CD4-positive, alpha-beta T cell treated with Interleukin-4 for 1 hour (primary cell): ENCODE results near the gene C4orf46.
"Not testable (repeated sequence)": the region's sequence is repeated elsewhere in the genome, so short reads cannot be mapped to it uniquely, and the experiment has no call there.

Source experiments
- DNase-seq, 2 donors: peaks; one replicate each; pipeline ENCODE4 v3.0.0-alpha.2; 2020 to 2022

Gene C4orf46

GRCh38 chr4:158671665-158671914 is at the start of gene C4orf46:
TSS of gene C4orf46 (minus strand) at chr4:158671887. CDS start at chr4:158671801, 86 bp downstream.
- DNase-seq: no peak

- DNase-seq: no peak
These were observed 44.1 kb upstream of the C4orf46 start for GRCh38 chr4:158715802-158716201.

DNA sequence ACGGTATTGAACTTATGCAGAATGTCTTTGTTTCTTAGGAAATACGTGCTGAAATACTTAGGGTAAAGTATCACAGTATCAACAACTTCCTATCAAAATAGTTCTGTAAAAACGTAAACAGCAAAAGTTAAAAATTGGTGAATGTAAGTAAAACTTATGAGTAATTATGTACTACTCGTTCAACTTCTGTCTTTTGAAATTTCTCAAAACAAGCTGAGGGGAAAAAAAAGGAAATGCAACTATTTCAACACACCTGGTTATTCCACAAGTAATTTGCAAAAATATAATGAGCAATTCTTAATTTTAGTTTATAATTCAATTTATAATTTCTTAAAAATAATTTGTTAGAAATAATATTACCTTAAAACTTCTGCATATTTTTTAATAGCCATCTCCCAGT is 43.2 kb upstream of the C4orf46 start:
- DNase-seq: no peak

DNA sequence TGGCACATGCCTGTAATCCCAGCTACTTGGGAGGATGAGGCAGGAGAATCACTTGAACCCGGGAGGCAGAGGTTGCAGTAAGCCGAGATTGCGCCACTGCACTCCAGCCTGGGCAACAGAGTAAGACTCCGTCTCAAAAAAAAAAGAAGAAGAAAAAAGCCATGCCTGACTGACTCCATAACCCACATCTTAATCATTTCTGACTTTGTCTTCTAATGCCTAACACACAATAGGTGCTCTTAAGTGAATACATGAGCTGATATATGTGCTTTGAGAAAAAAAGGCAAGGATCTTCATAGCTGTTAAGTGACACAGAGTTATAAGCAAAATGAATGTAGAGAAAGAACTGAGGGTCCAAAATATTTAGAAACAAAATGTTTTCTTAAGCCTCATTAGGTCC is 40.9 kb upstream of the C4orf46 start:
- not testable (repeated sequence) for DNase-seq

GRCh38 chr4:158710814-158711213 is 39.1 kb upstream of the C4orf46 start:
- peak in 1 of 2 donors; percentile 7 for DNase-seq

DNA sequence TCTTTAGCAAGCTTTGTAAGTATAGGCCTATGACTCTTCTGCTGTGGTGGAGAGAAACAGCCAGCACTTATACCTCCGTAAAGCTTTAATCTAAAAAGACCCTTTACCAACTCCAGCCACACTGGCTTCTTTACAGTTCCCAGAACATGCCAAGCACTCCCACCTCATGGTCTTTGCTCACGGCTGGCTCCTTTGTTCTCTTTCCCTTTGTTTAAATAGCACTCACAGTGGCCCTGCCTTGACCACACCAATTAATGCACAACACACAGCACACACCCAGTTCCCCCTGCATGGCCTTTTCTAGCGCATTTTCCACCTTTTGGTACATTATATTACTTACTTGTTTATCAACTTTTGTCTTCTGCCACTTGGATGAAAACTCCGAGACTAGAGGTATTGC is 32.6 kb upstream of the C4orf46 start:
- no peak for DNase-seq

- DNase-seq: no peak
These were observed 17.1 kb upstream of the C4orf46 start for GRCh38 chr4:158688813-158689212.

DNA sequence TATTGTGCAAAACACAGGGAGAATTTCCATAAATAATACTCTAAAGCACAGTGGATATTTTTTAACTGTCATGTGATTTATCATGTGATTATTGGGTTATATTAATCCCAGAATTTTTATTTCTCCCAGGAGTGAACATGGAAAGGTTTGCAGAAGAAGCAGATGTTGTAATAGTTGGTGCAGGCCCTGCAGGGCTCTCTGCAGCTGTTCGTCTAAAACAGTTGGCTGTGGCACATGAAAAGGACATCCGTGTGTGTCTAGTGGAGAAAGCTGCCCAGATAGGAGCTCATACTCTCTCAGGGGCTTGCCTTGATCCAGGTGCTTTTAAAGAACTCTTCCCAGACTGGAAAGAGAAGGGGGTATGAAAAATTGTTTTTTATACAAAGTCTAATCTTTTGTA is 10.4 kb upstream of the C4orf46 start:
- DNase-seq: no peak

GRCh38 chr4:158681629-158682028 is 9.9 kb upstream of the C4orf46 start:
- DNase-seq: no peak

DNA sequence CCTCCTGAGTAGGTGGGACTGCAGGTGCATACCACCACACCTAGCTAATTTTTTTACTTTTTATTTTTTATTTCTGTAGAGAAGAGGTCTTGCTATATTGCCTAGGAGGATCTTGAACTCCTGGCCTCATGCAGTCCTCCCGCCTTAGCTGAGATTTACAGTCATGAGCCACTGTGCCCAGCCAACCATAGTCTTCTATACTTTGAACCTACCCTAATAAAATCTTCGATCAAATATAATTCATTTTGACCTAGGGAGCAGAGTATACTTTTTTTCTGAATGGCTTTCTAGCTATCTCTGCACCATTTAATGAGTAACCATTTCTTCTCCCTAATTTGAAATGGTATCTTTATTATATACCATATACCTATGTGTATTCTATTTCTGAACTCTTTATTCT is 7.1 kb upstream of the C4orf46 start:
- no peak for DNase-seq

- DNase-seq: no peak
These were observed 4.4 kb upstream of the C4orf46 start for GRCh38 chr4:158676076-158676475.

- no peak for DNase-seq
These were observed 1.9 kb upstream of the C4orf46 start for GRCh38 chr4:158673633-158674032.

- peak; percentile 99 for DNase-seq
These were observed 474 bp upstream of the C4orf46 start, which contains the start of gene ETFDH for GRCh38 chr4:158671915-158672806. TSS of gene ETFDH (plus strand) at chr4:158672296. CDS start at chr4:158672457, 161 bp downstream.

- peak; percentile 38 to 57 for DNase-seq
These were observed 567 bp downstream of the C4orf46 start for GRCh38 chr4:158670975-158671664.

GRCh38 chr4:158669310-158669709 is 2.4 kb downstream of the C4orf46 start:
- DNase-seq: no peak

- peak in 1 of 2 donors; percentile 45 for DNase-seq
These were observed 4.0 kb downstream of the C4orf46 start for GRCh38 chr4:158667651-158668198.

- DNase-seq: no peak
These were observed 4.8 kb downstream of the C4orf46 start for GRCh38 chr4:158666892-158667291.

- no peak for DNase-seq
These were observed 6.9 kb downstream of the C4orf46 start for GRCh38 chr4:158664806-158665205.

- DNase-seq: not testable (repeated sequence)
These were observed 7.7 kb downstream of the C4orf46 start for GRCh38 chr4:158663707-158664625.

- DNase-seq: not testable (repeated sequence)
These were observed 8.4 kb downstream of the C4orf46 start for GRCh38 chr4:158663255-158663654.

GRCh38 chr4:158657291-158657690 is 14.4 kb downstream of the C4orf46 start:
- DNase-seq: no peak

GRCh38 chr4:158656439-158656838 is 15.2 kb downstream of the C4orf46 start:
- no peak for DNase-seq

DNA sequence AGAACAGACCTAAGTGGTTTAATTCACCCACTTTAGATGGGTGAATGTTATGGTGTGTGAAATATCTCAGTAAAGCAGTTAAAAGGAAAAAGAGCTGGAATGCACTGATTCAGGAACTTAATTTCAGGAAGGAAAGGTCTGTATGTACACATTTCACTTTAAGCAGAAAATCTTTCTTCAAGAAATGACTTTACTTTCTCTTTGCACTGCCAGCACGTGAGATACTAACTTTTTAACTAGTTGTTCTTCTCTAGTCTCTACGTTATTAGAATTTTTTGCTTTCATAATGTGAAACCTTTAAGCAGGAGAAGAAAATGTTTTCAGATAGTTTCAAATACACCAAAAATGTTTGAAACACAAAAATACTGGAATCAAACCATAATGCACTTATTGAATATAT is 18.8 kb downstream of the C4orf46 start:
- DNase-seq: no peak
